HEK293T (cell line): ENCODE results near the gene GSTM3.

ENCODE experiments used
- FOXA1 ChIP-seq: fragments of 450-650 bp; IDR thresholded peaks from 2 replicates; pipeline ENCODE4 v1.6.1; 2016; ENCODE audit warnings: mild to moderate bottlenecking
- LEF1 ChIP-seq: fragments of 450-650 bp; IDR thresholded peaks from 2 replicates; pipeline ENCODE4 v1.6.1; 2017; ENCODE audit warnings: mild to moderate bottlenecking, borderline replicate concordance
- SP1 ChIP-seq: fragments of 450-650 bp; IDR thresholded peaks from 2 replicates; pipeline ENCODE4 v1.6.1; 2017
- SUZ12 ChIP-seq: fragments of 450-650 bp; IDR thresholded peaks from 2 replicates; pipeline ENCODE4 v1.6.1; 2016; ENCODE audit warnings: mild to moderate bottlenecking
- ZNF384 ChIP-seq: fragments of 450-650 bp; IDR thresholded peaks from 2 replicates; pipeline ENCODE4 v1.6.1; 2016
- TF ChIP-seq, protein P1 (sequence below): fragments of 450-650 bp; IDR thresholded peaks from 2 replicates; pipeline ENCODE4 v1.6.1; 2016

DNA sequence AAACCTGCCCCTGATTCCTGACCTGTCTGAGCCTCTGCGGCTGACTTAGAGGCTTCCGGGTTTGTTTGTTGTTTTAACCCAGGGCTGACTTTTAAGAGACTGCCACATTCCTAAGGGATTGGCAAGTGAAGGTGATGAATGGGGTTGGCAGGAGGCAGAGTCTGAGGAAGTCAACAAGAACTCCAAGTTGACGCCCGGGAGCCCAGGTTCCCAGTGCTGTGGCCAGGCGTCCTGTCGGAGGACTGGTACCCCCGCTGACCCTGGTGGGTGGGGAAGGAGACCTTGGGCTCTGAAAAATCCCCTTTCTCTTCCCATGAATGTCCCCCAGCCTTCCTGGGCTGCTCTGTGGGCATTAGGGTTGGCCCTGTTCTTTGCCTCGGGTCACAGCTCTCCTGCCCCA, 42.6 kb upstream of the GSTM3 start:
- TF ChIP-seq ZNF384: no peak
- TF ChIP-seq, protein P1, sequence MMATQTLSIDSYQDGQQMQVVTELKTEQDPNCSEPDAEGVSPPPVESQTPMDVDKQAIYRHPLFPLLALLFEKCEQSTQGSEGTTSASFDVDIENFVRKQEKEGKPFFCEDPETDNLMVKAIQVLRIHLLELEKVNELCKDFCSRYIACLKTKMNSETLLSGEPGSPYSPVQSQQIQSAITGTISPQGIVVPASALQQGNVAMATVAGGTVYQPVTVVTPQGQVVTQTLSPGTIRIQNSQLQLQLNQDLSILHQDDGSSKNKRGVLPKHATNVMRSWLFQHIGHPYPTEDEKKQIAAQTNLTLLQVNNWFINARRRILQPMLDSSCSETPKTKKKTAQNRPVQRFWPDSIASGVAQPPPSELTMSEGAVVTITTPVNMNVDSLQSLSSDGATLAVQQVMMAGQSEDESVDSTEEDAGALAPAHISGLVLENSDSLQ: peak; percentile 87
- TF ChIP-seq SUZ12: no peak
- no peak for TF ChIP-seq SP1
- no peak for TF ChIP-seq FOXA1
- TF ChIP-seq LEF1: no peak
